Hepatocyte (in vitro differentiated cells): Measurements from ENCODE around the gene PDILT. TPM values are rescaled to one million over a fixed set of nuclear protein-coding genes. Genes with fewer than 3 reads are reported as not detected.

Experiments
- DNase-seq: peaks from one replicate; pipeline ENCODE4 v3.0.0-alpha.2; 2016; ENCODE audit warnings: low spot score
- H2AFZ ChIP-seq: fragments of 200-600 bp; sonication (generic); 2 replicates; pipeline ENCODE4 v1.6.0; 2016; ENCODE audit warnings: antibody characterized with exemption, mild to moderate bottlenecking
- H3K27ac ChIP-seq: fragments of 200-600 bp; sonication (generic); 2 replicates; pipeline ENCODE4 v1.5.1; 2016; ENCODE audit warnings: mild to moderate bottlenecking
- H3K27me3 ChIP-seq: fragments of 200-600 bp; sonication (generic); 2 replicates; pipeline ENCODE4 v1.6.1; 2016
- H3K36me3 ChIP-seq: fragments of 200-600 bp; sonication (generic); replicated peaks from 2 replicates; pipeline ENCODE4 v1.5.1; 2016; ENCODE audit warnings: low read depth; ENCODE audit not compliant: insufficient read depth
- H3K4me1 ChIP-seq: fragments of 200-600 bp; sonication (generic); 2 replicates; pipeline ENCODE4 v1.5.1; 2016; ENCODE audit warnings: mild to moderate bottlenecking, moderate library complexity; ENCODE audit not compliant: insufficient read depth
- H3K4me2 ChIP-seq: fragments of 200-600 bp; sonication (generic); 2 replicates; pipeline ENCODE4 v1.6.0; 2016
- H3K4me3 ChIP-seq: fragments of 200-600 bp; sonication (generic); 2 replicates; pipeline ENCODE4 v1.5.1; 2016; ENCODE audit warnings: mild to moderate bottlenecking
- H3K79me2 ChIP-seq: fragments of 200-600 bp; sonication (generic); 2 replicates; pipeline ENCODE4 v1.6.0; 2017; ENCODE audit warnings: mild to moderate bottlenecking
- H3K9me2 ChIP-seq: fragments of 200-600 bp; sonication (generic); replicated peaks from 2 replicates; pipeline ENCODE4 v1.6.0; 2017; ENCODE audit warnings: mild to moderate bottlenecking; ENCODE audit not compliant: insufficient read depth
- H3K9me3 ChIP-seq: fragments of 200-600 bp; sonication (generic); 2 replicates; pipeline ENCODE4 v1.5.1; 2016; ENCODE audit warnings: low read depth, mild to moderate bottlenecking
- H4K20me1 ChIP-seq: fragments of 200-600 bp; sonication (generic); 2 replicates; pipeline ENCODE4 v1.6.0; 2016; ENCODE audit warnings: mild to moderate bottlenecking; ENCODE audit not compliant: insufficient read depth, poor library complexity, severe bottlenecking
- CTCF ChIP-seq: fragments of 200-600 bp; sonication (generic); IDR thresholded peaks from 2 replicates; pipeline ENCODE4 v1.5.1; 2016; ENCODE audit warnings: antibody characterized with exemption, mild to moderate bottlenecking; ENCODE audit not compliant: poor library complexity
- EZH2 ChIP-seq: fragments of 200-600 bp; sonication (generic); IDR thresholded peaks from 2 replicates; pipeline ENCODE4 v1.6.1; 2016; ENCODE audit warnings: antibody characterized with exemption, mild to moderate bottlenecking, borderline replicate concordance
- EZH2phosphoT487 ChIP-seq: fragments of 200-600 bp; sonication (generic); IDR thresholded peaks from one replicate; pipeline ENCODE4 v1.6.1; 2018; ENCODE audit warnings: antibody characterized with exemption, mild to moderate bottlenecking, low read depth, moderate library complexity; ENCODE audit not compliant: unreplicated experiment, severe bottlenecking
- WGBS: methylation state at CpG from one replicate; pipeline ENCODE4 v1.1.6; 2016; ENCODE audit warnings: low lambda C conversion rate; ENCODE audit errors: missing lambda C conversion rate; 5-methylcytosine and 5-hydroxymethylcytosine counted together
- polyA plus RNA-seq: library from polyadenylated mRNA; unstranded; fragments of >200 nt; fragmentation: Nextera tagmentation; extraction: Ambion mirVana; gene quantifications from 2 replicates; pipeline ENCODE4 v1.2.1, GENCODE V29; 2016
- total RNA-seq: library from RNA; depleted of rRNA; stranded (reverse); fragments of >200 nt; gene quantifications from 2 replicates; pipeline ENCODE4 v1.2.3, GENCODE V29; 2014

The PDILT gene
- total and polyA plus RNA-seq, 2 experiments from 2014 or later: not detected

GRCh38 chr16:20333120-20333519 lies 71.4 kb downstream of the PDILT start:
- no peaks in the 10 kb centered on the region for H3K9me2 ChIP-seq
- H3K4me2 ChIP-seq: no peak overlapping the region
- WGBS: 60% methylated on average over 5 of the region's 5 CpGs
- H3K79me2 ChIP-seq: no peaks in the 10 kb centered on the region
- no peak overlapping the region for H2AFZ ChIP-seq
- no peaks in the 10 kb centered on the region for H3K27me3 ChIP-seq
- H4K20me1 ChIP-seq: no peaks in the 10 kb centered on the region
- no peak for DNase-seq
- H3K4me1 ChIP-seq: no peaks in the 10 kb centered on the region
- TF ChIP-seq EZH2phosphoT487 (no peak), CTCF (no peak), EZH2 (no peak)
- H3K9me3 ChIP-seq: no peaks in the 10 kb centered on the region
- no peaks in the 10 kb centered on the region for H3K36me3 ChIP-seq
- no peak overlapping the region for H3K4me3 ChIP-seq
- H3K27ac ChIP-seq: no peak overlapping the region

GRCh38 chr16:20332411-20332810 lies 72.1 kb downstream of the PDILT start:
- WGBS: 89% methylated on average over 8 of the region's 8 CpGs
- no peaks in the 10 kb centered on the region for H3K79me2 ChIP-seq
- H3K9me2 ChIP-seq: no peaks in the 10 kb centered on the region
- no peaks in the 10 kb centered on the region for H3K9me3 ChIP-seq
- no peak for TF ChIP-seq EZH2
- no peak for TF ChIP-seq EZH2phosphoT487
- TF ChIP-seq CTCF: no peak
- no peak for DNase-seq
- H3K4me3 ChIP-seq: no peak overlapping the region
- no peaks in the 10 kb centered on the region for H4K20me1 ChIP-seq
- H2AFZ ChIP-seq: no peak overlapping the region
- H3K36me3 ChIP-seq: no peaks in the 10 kb centered on the region
- H3K27ac ChIP-seq: no peak overlapping the region
- no peaks in the 10 kb centered on the region for H3K27me3 ChIP-seq
- H3K4me1 ChIP-seq: no peaks in the 10 kb centered on the region
- H3K4me2 ChIP-seq: no peak overlapping the region

- Histone ChIP-seq H3K4me3 (no peak overlapping the region), H3K9me3 (no peaks in the 10 kb centered on the region), H3K27ac (no peak overlapping the region), H3K4me2 (no peak overlapping the region), H3K36me3 (no peaks in the 10 kb centered on the region), H3K79me2 (no peaks in the 10 kb centered on the region), H3K9me2 (no peaks in the 10 kb centered on the region), H3K4me1 (no peaks in the 10 kb centered on the region), H3K27me3 (no peaks in the 10 kb centered on the region), H2AFZ (no peak overlapping the region), H4K20me1 (no peaks in the 10 kb centered on the region)
- TF ChIP-seq EZH2phosphoT487 (no peak), CTCF (no peak)
- WGBS: 89% methylated on average over 5 of the region's 5 CpGs
- no peak for DNase-seq
Measured at GRCh38 chr16:20331635-20332034, 72.9 kb downstream of the PDILT start.
